ENCODE measurements around the gene C2CD4D. TPM values are rescaled to one million over a fixed set of nuclear protein-coding genes. Genes with fewer than 3 reads are reported as not detected.

C2CD4D gene
- total RNA-seq, 1 donor from 2014 or later = not detected

DNA sequence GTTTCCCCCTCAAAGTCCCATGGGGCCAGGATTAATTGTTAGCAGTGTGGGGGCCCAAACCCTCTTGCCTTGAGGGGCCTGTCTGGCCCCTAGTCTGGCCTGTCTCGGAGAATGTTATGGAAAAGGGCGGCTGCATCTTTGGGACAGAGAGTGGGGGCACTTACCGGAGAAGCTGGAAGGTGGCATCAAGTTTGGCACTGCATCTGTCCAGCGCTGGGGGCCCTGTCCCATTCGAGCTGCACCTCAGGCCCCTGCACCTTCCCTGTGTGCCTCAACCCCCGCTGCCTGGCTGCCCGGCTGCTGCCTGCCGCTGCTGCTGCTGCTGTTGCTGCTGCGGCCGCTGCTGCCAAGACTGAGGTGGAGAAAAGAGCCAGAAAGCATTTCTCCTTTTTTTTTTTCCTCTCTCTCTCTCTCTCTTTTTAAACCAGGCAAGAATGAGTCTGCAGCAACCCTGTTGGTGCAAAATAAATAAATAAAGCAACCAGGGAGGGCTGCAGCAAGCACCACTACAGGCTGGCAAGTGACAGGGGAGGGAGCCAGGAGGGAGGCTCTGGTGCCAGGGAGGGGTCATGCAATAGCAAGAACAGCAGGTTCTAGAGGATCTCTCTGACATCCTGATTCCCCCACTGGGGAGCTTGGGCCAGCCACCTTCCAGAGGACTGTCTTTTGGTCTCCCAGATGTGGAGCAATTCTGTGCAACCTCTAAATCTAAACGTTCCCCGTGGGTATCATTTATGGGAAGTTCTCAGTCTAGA lies 34.4 kb downstream of the C2CD4D start, which contains the start of gene LINGO4:
Gene LINGO4 (minus strand): TSS at position 354 of the 755 bp plus-strand sequence. CDS start 2,715 bp downstream, outside the sequence.
- H3K27me3 Mint-ChIP-seq (ENCODE audit: unreplicated experiment) = peaks cover 67% of the 10 kb centered on the region
- H3K4me3 Mint-ChIP-seq (ENCODE audit: unreplicated experiment) = no peak within 1 kb of the TSS
- no peaks in the 10 kb centered on the region for H3K36me3 Mint-ChIP-seq (ENCODE audit: unreplicated experiment)
- TF ChIP-seq, protein P1, sequence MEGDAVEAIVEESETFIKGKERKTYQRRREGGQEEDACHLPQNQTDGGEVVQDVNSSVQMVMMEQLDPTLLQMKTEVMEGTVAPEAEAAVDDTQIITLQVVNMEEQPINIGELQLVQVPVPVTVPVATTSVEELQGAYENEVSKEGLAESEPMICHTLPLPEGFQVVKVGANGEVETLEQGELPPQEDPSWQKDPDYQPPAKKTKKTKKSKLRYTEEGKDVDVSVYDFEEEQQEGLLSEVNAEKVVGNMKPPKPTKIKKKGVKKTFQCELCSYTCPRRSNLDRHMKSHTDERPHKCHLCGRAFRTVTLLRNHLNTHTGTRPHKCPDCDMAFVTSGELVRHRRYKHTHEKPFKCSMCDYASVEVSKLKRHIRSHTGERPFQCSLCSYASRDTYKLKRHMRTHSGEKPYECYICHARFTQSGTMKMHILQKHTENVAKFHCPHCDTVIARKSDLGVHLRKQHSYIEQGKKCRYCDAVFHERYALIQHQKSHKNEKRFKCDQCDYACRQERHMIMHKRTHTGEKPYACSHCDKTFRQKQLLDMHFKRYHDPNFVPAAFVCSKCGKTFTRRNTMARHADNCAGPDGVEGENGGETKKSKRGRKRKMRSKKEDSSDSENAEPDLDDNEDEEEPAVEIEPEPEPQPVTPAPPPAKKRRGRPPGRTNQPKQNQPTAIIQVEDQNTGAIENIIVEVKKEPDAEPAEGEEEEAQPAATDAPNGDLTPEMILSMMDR (IDR thresholded peaks at IDR 0.05) = no peak
- H3K27ac Mint-ChIP-seq (ENCODE audit: unreplicated experiment) = no peak within 1 kb of the TSS
- H3K9me3 Mint-ChIP-seq (ENCODE audit: unreplicated experiment) = no peaks in the 10 kb centered on the region
- H3K4me1 Mint-ChIP-seq (ENCODE audit: unreplicated experiment) = no peaks in the 10 kb centered on the region
- DNase-seq (ENCODE audit: extremely low spot score, unreplicated experiment) = no peak

DNA sequence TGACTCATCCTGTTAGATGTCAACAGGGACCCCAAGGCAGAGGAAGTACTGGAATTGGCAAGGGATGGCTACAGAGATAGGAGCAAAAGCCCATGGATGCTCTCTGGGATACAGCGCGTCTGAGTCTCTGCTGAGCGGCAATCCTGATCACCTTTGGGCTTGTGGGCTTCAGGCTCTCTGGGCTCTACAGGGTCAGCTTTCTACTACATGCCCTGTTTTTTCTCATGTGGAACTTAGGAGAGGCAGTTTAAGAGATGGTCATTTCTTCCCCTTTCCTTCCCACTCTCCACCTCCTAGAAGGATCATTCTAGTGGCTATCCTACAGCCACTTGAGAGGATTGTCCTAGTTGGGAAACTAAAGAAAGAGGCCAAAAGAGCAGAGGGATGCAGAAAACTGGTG lies 35.7 kb downstream of the C2CD4D start:
- Mint-ChIP-seq H3K4me3 (ENCODE audit: unreplicated experiment) (no peak overlapping the region), H3K9me3 (ENCODE audit: unreplicated experiment) (no peaks in the 10 kb centered on the region), H3K27me3 (ENCODE audit: unreplicated experiment) (peaks cover 75% of the 10 kb centered on the region), H3K4me1 (ENCODE audit: unreplicated experiment) (no peaks in the 10 kb centered on the region), H3K27ac (ENCODE audit: unreplicated experiment) (no peak overlapping the region), H3K36me3 (ENCODE audit: unreplicated experiment) (no peaks in the 10 kb centered on the region)
- DNase-seq (ENCODE audit: extremely low spot score, unreplicated experiment) = no peak
- TF ChIP-seq, protein P1 (IDR thresholded peaks at IDR 0.05) = no peak

DNA sequence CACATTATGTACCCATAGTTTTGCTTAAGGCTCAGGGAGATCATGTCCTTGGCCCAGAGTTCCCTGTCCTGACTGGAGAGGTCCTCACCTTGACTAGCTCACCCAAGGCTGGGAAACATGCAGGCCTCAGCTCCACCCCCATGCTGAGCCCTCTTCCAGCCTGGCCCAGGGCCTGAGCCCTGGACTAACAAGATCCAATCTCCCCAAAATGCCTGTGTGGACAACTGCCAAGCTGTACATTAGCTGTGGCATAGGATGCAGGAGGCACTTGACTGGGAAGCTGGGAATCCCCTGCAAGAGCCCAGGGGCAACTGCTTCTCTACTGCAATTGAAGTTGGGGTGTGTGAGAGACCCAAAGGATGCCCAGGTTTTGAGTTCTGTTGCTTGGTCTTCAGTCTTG lies 36.5 kb downstream of the C2CD4D start:
- TF ChIP-seq, protein P1 (IDR thresholded peaks at IDR 0.05) = no peak
- Mint-ChIP-seq H3K36me3 (ENCODE audit: unreplicated experiment) (no peaks in the 10 kb centered on the region), H3K27me3 (ENCODE audit: unreplicated experiment) (peaks cover 73% of the 10 kb centered on the region), H3K27ac (ENCODE audit: unreplicated experiment) (no peak overlapping the region), H3K4me3 (ENCODE audit: unreplicated experiment) (no peak overlapping the region), H3K4me1 (ENCODE audit: unreplicated experiment) (no peaks in the 10 kb centered on the region), H3K9me3 (ENCODE audit: unreplicated experiment) (no peaks in the 10 kb centered on the region)
- DNase-seq (ENCODE audit: extremely low spot score, unreplicated experiment) = no peak

DNA sequence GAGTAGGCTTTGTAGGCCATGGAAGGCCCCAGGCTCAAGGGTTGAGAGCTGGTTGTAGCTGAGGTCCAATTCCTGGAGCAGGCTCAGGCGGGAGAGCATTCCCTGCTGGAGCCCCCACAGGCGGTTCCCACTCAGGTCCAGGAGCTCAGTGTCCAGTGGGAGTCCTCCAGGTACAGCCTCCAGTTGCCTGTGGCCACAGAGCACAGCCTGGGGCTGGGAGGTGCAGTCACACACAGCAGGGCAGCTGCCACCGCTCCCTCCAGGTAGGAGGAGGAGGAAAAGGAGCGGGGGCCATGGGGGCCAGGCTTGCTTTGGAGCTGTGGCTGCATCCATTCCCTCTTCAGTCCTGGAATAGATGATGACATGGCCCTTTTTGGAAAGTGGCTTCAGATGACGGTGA lies 37.2 kb downstream of the C2CD4D start:
- H3K9me3 Mint-ChIP-seq (ENCODE audit: unreplicated experiment) = no peaks in the 10 kb centered on the region
- H3K27ac Mint-ChIP-seq (ENCODE audit: unreplicated experiment) = no peak overlapping the region
- no peak overlapping the region for H3K4me3 Mint-ChIP-seq (ENCODE audit: unreplicated experiment)
- H3K36me3 Mint-ChIP-seq (ENCODE audit: unreplicated experiment) = no peaks in the 10 kb centered on the region
- H3K4me1 Mint-ChIP-seq (ENCODE audit: unreplicated experiment) = no peaks in the 10 kb centered on the region
- TF ChIP-seq, protein P1 (IDR thresholded peaks at IDR 0.05) = no peak
- H3K27me3 Mint-ChIP-seq (ENCODE audit: unreplicated experiment) = peaks cover 65% of the 10 kb centered on the region
- peak; percentile 82 for DNase-seq (ENCODE audit: extremely low spot score, unreplicated experiment)

DNA sequence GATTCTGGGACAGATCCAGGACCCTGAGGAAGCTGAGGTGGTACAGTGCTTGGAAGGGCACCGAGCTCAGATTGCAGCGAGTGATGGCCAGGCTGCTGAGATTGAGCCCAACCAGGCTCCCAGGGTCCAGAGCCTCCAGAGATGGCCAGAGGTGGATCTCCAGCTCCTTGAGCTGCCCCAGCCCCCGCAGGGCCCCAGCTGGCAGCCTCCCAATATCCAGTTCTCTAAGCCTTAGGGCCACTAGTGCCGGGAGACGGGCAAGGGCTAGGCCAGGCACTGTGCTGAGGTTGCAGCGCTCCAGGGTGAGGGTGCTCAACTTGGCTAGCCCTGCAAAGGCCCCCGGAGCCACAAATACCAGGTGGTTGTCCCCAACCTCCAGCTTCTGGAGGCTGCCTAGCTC lies 37.8 kb downstream of the C2CD4D start:
- H3K27me3 Mint-ChIP-seq (ENCODE audit: unreplicated experiment) = peaks cover 60% of the 10 kb centered on the region
- no peak overlapping the region for H3K27ac Mint-ChIP-seq (ENCODE audit: unreplicated experiment)

More for the DNA sequence above, 37.8 kb downstream of the C2CD4D start:
- no peak for DNase-seq (ENCODE audit: extremely low spot score, unreplicated experiment)
- TF ChIP-seq, protein P1 (IDR thresholded peaks at IDR 0.05) = no peak
- Mint-ChIP-seq H3K4me1 (ENCODE audit: unreplicated experiment) (no peaks in the 10 kb centered on the region), H3K36me3 (ENCODE audit: unreplicated experiment) (no peaks in the 10 kb centered on the region), H3K9me3 (ENCODE audit: unreplicated experiment) (no peaks in the 10 kb centered on the region), H3K4me3 (ENCODE audit: unreplicated experiment) (no peak overlapping the region)

Measured in osteocyte (in vitro differentiated cells).